K562 (cell line): ENCODE data around the gene ERC2. TPM values are rescaled to one million over a fixed set of nuclear protein-coding genes. Genes with fewer than 3 reads are reported as not detected.

Experiments
- ATAC-seq: fragments of 200-7000 bp; cut with Tn5 transposase; 3 replicates; pipeline ENCODE4 v1.9.1; 2020; ENCODE audit warnings: moderate library complexity
- BruUV-seq: library from RNA; stranded (reverse); fragments of 400-500 nt; replicated peaks from 2 replicates; lab custom pipeline; 2021; lab: Mats Ljungman, UMichigan
- CTCF ChIA-PET: fragments of 300-600 bp; formaldehyde crosslinking; extraction: SDS; loops from one replicate; lab custom pipeline; 2021; ENCODE audit warnings: low intra/inter-chr PET ratio; lab: Yijun Ruan, JAX
- POLR2A ChIA-PET: fragments of 300-600, 350-650 bp; sonication (Branson Sonifier 250); formaldehyde crosslinking; extraction: SDS; loops from one replicate; lab custom pipeline; 2021; ENCODE audit warnings: antibody characterized with exemption, inconsistent platforms; lab: Yijun Ruan, JAX
- DNase-seq, 4 experiments: peaks; one replicate each; pipeline versions ENCODE4 v3.0.0 to v3.0.0-alpha.2; 2011 to 2018; ENCODE audit warnings: low spot score in 3 of 4, mixed read lengths in 3 of 4; ENCODE audit errors: extremely low read depth in 1 of 4
- FAIRE-seq: peaks from 2 replicates; lab custom pipeline; 2011; peaks lifted over from hg19 to GRCh38; lab: Jason Lieb, UNC
- H2AFZ ChIP-seq: 2 replicates; pipeline ENCODE4 v1.6.0; 2011; ENCODE audit warnings: low read depth, low read length, control low read depth, inconsistent platforms
- H3K27ac ChIP-seq: fragments of 200-600 bp; 3 replicates; pipeline ENCODE4 v1.8.0; 2011; ENCODE audit warnings: low read depth, mild to moderate bottlenecking, control low read depth, inconsistent platforms, low read length, moderate library complexity, mixed read lengths; ENCODE audit errors: extremely low read depth
- H3K27me3 ChIP-seq, 2 experiments: fragments of 300-600 bp in 1 of 2; 2 replicates in 1 of 2; 3 replicates in 1 of 2; pipeline versions ENCODE4 v1.6.0 to v1.8.0; 2011; ENCODE audit warnings: inconsistent platforms in 2 of 2, low read length in 2 of 2, mild to moderate bottlenecking in 1 of 2, mixed read lengths in 1 of 2, moderate library complexity in 1 of 2; ENCODE audit not compliant: control insufficient read depth in 2 of 2, insufficient read depth in 2 of 2
- H3K36me3 ChIP-seq: fragments of 300-600 bp; 3 replicates; pipeline ENCODE4 v1.8.0; 2011; ENCODE audit warnings: mild to moderate bottlenecking, low read length, inconsistent platforms; ENCODE audit not compliant: control insufficient read depth, insufficient read depth
- H3K4me1 ChIP-seq, 2 experiments: fragments of 200-600 bp in 1 of 2; replicated peaks in 1 of 2; 2 replicates in 1 of 2; 3 replicates in 1 of 2; pipeline versions ENCODE4 v1.5.1 to v1.8.0; 2011; ENCODE audit warnings: inconsistent platforms in 2 of 2, low read length in 2 of 2, mild to moderate bottlenecking in 1 of 2, mixed read lengths in 1 of 2, moderate library complexity in 1 of 2; ENCODE audit not compliant: control insufficient read depth in 2 of 2, insufficient read depth in 2 of 2
- H3K4me2 ChIP-seq: 2 replicates; pipeline ENCODE4 v1.6.1; 2011; ENCODE audit warnings: low read length, control low read depth, inconsistent platforms, mixed read lengths; ENCODE audit not compliant: insufficient read depth
- H3K4me3 ChIP-seq: fragments of 200-600 bp; sonication (generic), shearing (Covaris generic); 2 replicates; pipeline ENCODE4 v1.5.1; 2016; ENCODE audit warnings: control low read depth, inconsistent platforms
- H3K79me2 ChIP-seq: fragments of 200-600 bp; 3 replicates; pipeline ENCODE4 v1.8.0; 2011; ENCODE audit warnings: low read length, inconsistent platforms; ENCODE audit not compliant: control insufficient read depth, insufficient read depth
- H3K9ac ChIP-seq, 2 experiments: 2 replicates each; pipeline versions ENCODE4 v1.6.0 to v1.6.1; 2011; ENCODE audit warnings: low read depth in 2 of 2, low read length in 2 of 2, control low read depth in 1 of 2, inconsistent platforms in 1 of 2, mild to moderate bottlenecking in 1 of 2, mixed read lengths in 1 of 2; ENCODE audit not compliant: insufficient read depth in 1 of 2
- H3K9me1 ChIP-seq: one replicate; pipeline ENCODE4 v1.6.0; 2011; ENCODE audit warnings: inconsistent platforms, mild to moderate bottlenecking, low read length, moderate library complexity; ENCODE audit not compliant: control insufficient read depth, insufficient read depth
- H3K9me3 ChIP-seq: replicated peaks from 2 replicates; pipeline ENCODE4 v1.5.1; 2011; ENCODE audit warnings: low read depth, low read length, inconsistent platforms; ENCODE audit not compliant: control insufficient read depth, insufficient read depth
- H4K20me1 ChIP-seq: replicated peaks from 2 replicates; pipeline ENCODE4 v1.6.1; 2011; ENCODE audit warnings: low read length, inconsistent platforms, mixed read lengths; ENCODE audit not compliant: control insufficient read depth, insufficient read depth
- ASH1L ChIP-seq: fragments of 450-650 bp; IDR thresholded peaks from 2 replicates; pipeline ENCODE4 v1.6.1; 2018; ENCODE audit warnings: borderline replicate concordance, mild to moderate bottlenecking, low read depth; ENCODE audit not compliant: partially characterized antibody
- DMBX1 ChIP-seq: fragments of 250-450 bp; sonication (Bioruptor Pico); IDR thresholded peaks from 2 replicates; pipeline ENCODE4 v1.8.0; 2022; ENCODE audit warnings: inconsistent platforms, mild to moderate bottlenecking, moderate library complexity, borderline replicate concordance
- E4F1 ChIP-seq: fragments of 250-450 bp; sonication (Bioruptor Pico); IDR thresholded peaks from 2 replicates; pipeline ENCODE4 v1.5.0; 2021; ENCODE audit warnings: mild to moderate bottlenecking, borderline replicate concordance
- HDAC3 ChIP-seq: fragments of 450-650 bp; IDR thresholded peaks from 2 replicates; pipeline ENCODE4 v1.6.1; 2018; ENCODE audit warnings: borderline replicate concordance, mild to moderate bottlenecking, moderate library complexity; ENCODE audit not compliant: partially characterized antibody
- HDGF ChIP-seq: fragments of 450-650 bp; IDR thresholded peaks from 2 replicates; pipeline ENCODE4 v1.6.1; 2016
- JUND ChIP-seq, 2 experiments: IDR thresholded peaks; 2 replicates in 1 of 2; 3 replicates in 1 of 2; pipeline ENCODE4 v1.6.1; 2011; ENCODE audit warnings: borderline replicate concordance in 2 of 2, low read depth in 2 of 2, low read length in 2 of 2, improper control_type of control experiment in 1 of 2, missing biosample characterization in 1 of 2, missing genetic modification characterization in 1 of 2, missing genetic modification reagents in 1 of 2
- KLF6 ChIP-seq: fragments of 250-450 bp; sonication (Bioruptor Pico); IDR thresholded peaks from 2 replicates; pipeline ENCODE4 v1.4.0; 2020; ENCODE audit warnings: mild to moderate bottlenecking, moderate library complexity, borderline replicate concordance
- MLX ChIP-seq, 2 experiments: fragments of 450-650 bp in 1 of 2; sonication (generic) in 1 of 2; formaldehyde crosslinking; conservative IDR thresholded peaks; 2 replicates each; pipeline versions ENCODE4 v1.4.0 to v1.8.1; 2020 to 2022; ENCODE audit warnings: mild to moderate bottlenecking in 1 of 2, missing genetic modification reagents in 1 of 2
- MTA2 ChIP-seq: fragments of 450-650 bp; IDR thresholded peaks from 2 replicates; pipeline ENCODE4 v1.6.1; 2016; ENCODE audit warnings: low read depth
- NFXL1 ChIP-seq: fragments of 450-650 bp; formaldehyde crosslinking; IDR thresholded peaks from 2 replicates; pipeline ENCODE4 v1.4.0; 2021; ENCODE audit warnings: mild to moderate bottlenecking
- NRF1 ChIP-seq, 2 experiments: fragments of 450-650 bp; IDR thresholded peaks in 1 of 2; conservative IDR thresholded peaks in 1 of 2; 2 replicates each; pipeline ENCODE4 v1.6.1; 2014; ENCODE audit warnings: mild to moderate bottlenecking in 2 of 2
- POLR2A ChIP-seq: fragments of 450-650 bp; conservative IDR thresholded peaks from 2 replicates; pipeline ENCODE4 v1.6.1; 2016
- POLR2B ChIP-seq: fragments of 450-650 bp; IDR thresholded peaks from 2 replicates; pipeline ENCODE4 v1.6.1; 2018; ENCODE audit warnings: low read depth; ENCODE audit not compliant: partially characterized antibody
- PYGO2 ChIP-seq: fragments of 450-650 bp; IDR thresholded peaks from 2 replicates; pipeline ENCODE4 v1.6.1; 2016; ENCODE audit warnings: mild to moderate bottlenecking, missing genetic modification characterization, moderate library complexity, missing compliant biosample characterization
- SIN3A ChIP-seq, 2 experiments: fragments of 150-350 bp in 1 of 2; IDR thresholded peaks; 2 replicates each; pipeline ENCODE4 v1.6.1; 2011 to 2016; ENCODE audit warnings: borderline replicate concordance in 2 of 2, low read depth in 2 of 2, low read length in 2 of 2, mild to moderate bottlenecking in 2 of 2, moderate library complexity in 2 of 2; ENCODE audit not compliant: control insufficient read depth in 1 of 2
- SIRT6 ChIP-seq: IDR thresholded peaks from one replicate; pipeline ENCODE4 v1.6.1; 2012; ENCODE audit warnings: low read depth, mild to moderate bottlenecking, control low read depth, inconsistent platforms, low read length, moderate library complexity
- ZNF140 ChIP-seq: fragments of 250-450 bp; sonication (Bioruptor Pico); IDR thresholded peaks from 2 replicates; pipeline ENCODE4 v1.8.0; 2021; ENCODE audit warnings: moderate library complexity, mild to moderate bottlenecking, inconsistent platforms
- ZNF24 ChIP-seq: fragments of 450-650 bp; IDR thresholded peaks from 2 replicates; pipeline ENCODE4 v1.6.1; 2016
- ZNF445 ChIP-seq: fragments of 250-450 bp; sonication (Bioruptor Pico); IDR thresholded peaks from 2 replicates; pipeline ENCODE4 v1.4.0; 2020; ENCODE audit warnings: low read depth, mild to moderate bottlenecking, moderate library complexity
- ZNF785 ChIP-seq: fragments of 250-450 bp; sonication (Bioruptor Pico); IDR thresholded peaks from 2 replicates; pipeline ENCODE4 v1.4.0; 2020; ENCODE audit warnings: mild to moderate bottlenecking
- WGBS: fragments of 100-300 bp; shearing (Covaris generic); methylation state at CpG from one replicate; pipeline ENCODE4 v1.1.6; 2016; ENCODE audit warnings: low coverage, mixed read lengths; ENCODE audit not compliant: insufficient coverage; ENCODE audit errors: missing lambda C conversion rate; 5-methylcytosine and 5-hydroxymethylcytosine counted together
- in situ Hi-C: fragments of 300-500 bp; cut with MboI; formaldehyde crosslinking; loops from 4 replicates; pipeline ENCODE4 v1.15.0; 2018; ENCODE audit warnings: inconsistent platforms, mixed read lengths
- intact Hi-C: fragments of 100-400 bp; cut with micrococcal nuclease; formaldehyde crosslinking; loops from 2 replicates; pipeline ENCODE4 v1.14.2; 2022
- polyA plus RNA-seq, 8 experiments: library from polyadenylated mRNA; depleted of rRNA in 4 of 8; stranded (reverse) in 5 of 8; unstranded in 3 of 8; fragments of >200 nt; fragmentation: Nextera tagmentation in 2 of 8; fragmentation: Illumina TruSeq in 1 of 8; extraction: Ambion mirVana in 2 of 8; extraction: Trizol in 1 of 8; gene quantifications; 2 replicates each; pipeline versions ENCODE4 v1.2.1 to v1.2.3, GENCODE V29; 2011 to 2014; ENCODE audit warnings: inconsistent platforms in 1 of 8, missing spikeins in 1 of 8
- total RNA-seq, 7 experiments: library from RNA; depleted of rRNA in 6 of 7; stranded (reverse); fragments of >200 nt in 6 of 7; fragmentation: Illumina TruSeq in 2 of 7; extraction: Trizol in 2 of 7; gene quantifications; 2 replicates each; pipeline versions ENCODE4 v1.2.1 to v1.2.3, GENCODE V29; 2011 to 2021; ENCODE audit warnings: low replicate concordance in 1 of 7

Gene ERC2
- total and polyA plus RNA-seq, 9 of the 15 experiments (the other 6 are each of a cell fraction or from before 2014, with no cell fraction given): 0.04 to 0.18 (median 0.07) TPM; not detected in 2

- no peak for TF ChIP-seq KLF6 (CRISPR knock-in tag)
- TF ChIP-seq DMBX1 (CRISPR knock-in tag): no peak
- TF ChIP-seq JUND (IDR thresholded peaks at IDR 0.05; ENCODE audit: borderline replicate concordance, low read depth, low read length): no peak
- no peak for TF ChIP-seq JUND (tag; IDR thresholded peaks at IDR 0.05; ENCODE audit: borderline replicate concordance, low read depth, low read length)
- TF ChIP-seq NFXL1 (CRISPR knock-in tag): no peak
- TF ChIP-seq, all 486 proteins: peak for 0
These were observed 759.3 kb downstream of the ERC2 start (continued) for GRCh38 chr3:55708921-55709320.

- TF ChIP-seq ASH1L (no peak), SIRT6 (no peak), HDGF (no peak), NRF1 (conservative IDR thresholded peaks at IDR 0.05 in 1 of 2, IDR thresholded peaks at IDR 0.05 in 1 of 2) (no peak), MLX (CRISPR knock-in tag; conservative IDR thresholded peaks at IDR 0.05) (no peak), POLR2A (no peak), MTA2 (no peak), ZNF140 (CRISPR knock-in tag) (no peak), HDAC3 (no peak), SIN3A (IDR thresholded peaks at IDR 0.05; ENCODE audit: borderline replicate concordance in 2 of 2, control insufficient read depth in 1 of 2, low read depth in 2 of 2, low read length in 2 of 2) (no peak), ZNF24 (no peak), POLR2B (no peak), E4F1 (CRISPR knock-in tag) (no peak), PYGO2 (tag) (no peak), ZNF445 (CRISPR knock-in tag) (no peak), ZNF785 (CRISPR knock-in tag) (no peak)
- ATAC-seq: no peak
- Histone ChIP-seq H3K27me3 (no peaks in the 10 kb centered on the region), H3K36me3 (no peaks in the 10 kb centered on the region), H3K4me2 (no peak overlapping the region), H3K9me1 (no peaks in the 10 kb centered on the region), H3K4me3 (no peak overlapping the region), H3K79me2 (no peaks in the 10 kb centered on the region), H3K4me1 (no peaks in the 10 kb centered on the region), H3K9me3 (no peaks in the 10 kb centered on the region), H3K27ac (no peak overlapping the region), H2AFZ (no peak overlapping the region), H3K9ac (no peak overlapping the region), H4K20me1 (no peaks in the 10 kb centered on the region)
- in situ Hi-C loops: no loop called here
- POLR2A ChIA-PET: no interaction called here
- WGBS: 0% methylated on average over 3 of the region's 3 CpGs
- CTCF ChIA-PET: no interaction called here
- no TSS peak for BruUV-seq
- no peak for FAIRE-seq
- intact Hi-C loops: no loop called here
- no peak for DNase-seq
These were observed 760.0 kb downstream of the ERC2 start for GRCh38 chr3:55708242-55708641.
